ENCODE results near the gene GATB.

GRCh38 chr4:151729731-151730559 is 30.9 kb downstream of the GATB start:
- TF ChIP-seq CTCF (IDR thresholded peaks at IDR 0.05) (no peak), POLR2A (IDR thresholded peaks at IDR 0.05) (no peak)

Measured in heart left ventricle (tissue), 13 donors.